PC-9 (cell line): ENCODE results near the gene TMEM42.

ENCODE experiments used
- EZH2 ChIP-seq: fragments of 200-600 bp; sonication (generic); IDR thresholded peaks from 2 replicates; pipeline ENCODE4 v1.8.0; 2017; ENCODE audit warnings: antibody characterized with exemption, low read depth
- TF ChIP-seq, protein P1 (sequence below): fragments of 200-600 bp; sonication (generic); conservative IDR thresholded peaks from 2 replicates; pipeline ENCODE4 v1.6.1; 2017; ENCODE audit warnings: mixed run types, antibody characterized with exemption, mild to moderate bottlenecking, moderate library complexity

GRCh38 chr3:44905446-44906157 is 43.9 kb downstream of the TMEM42 start:
- TF ChIP-seq, protein P1, sequence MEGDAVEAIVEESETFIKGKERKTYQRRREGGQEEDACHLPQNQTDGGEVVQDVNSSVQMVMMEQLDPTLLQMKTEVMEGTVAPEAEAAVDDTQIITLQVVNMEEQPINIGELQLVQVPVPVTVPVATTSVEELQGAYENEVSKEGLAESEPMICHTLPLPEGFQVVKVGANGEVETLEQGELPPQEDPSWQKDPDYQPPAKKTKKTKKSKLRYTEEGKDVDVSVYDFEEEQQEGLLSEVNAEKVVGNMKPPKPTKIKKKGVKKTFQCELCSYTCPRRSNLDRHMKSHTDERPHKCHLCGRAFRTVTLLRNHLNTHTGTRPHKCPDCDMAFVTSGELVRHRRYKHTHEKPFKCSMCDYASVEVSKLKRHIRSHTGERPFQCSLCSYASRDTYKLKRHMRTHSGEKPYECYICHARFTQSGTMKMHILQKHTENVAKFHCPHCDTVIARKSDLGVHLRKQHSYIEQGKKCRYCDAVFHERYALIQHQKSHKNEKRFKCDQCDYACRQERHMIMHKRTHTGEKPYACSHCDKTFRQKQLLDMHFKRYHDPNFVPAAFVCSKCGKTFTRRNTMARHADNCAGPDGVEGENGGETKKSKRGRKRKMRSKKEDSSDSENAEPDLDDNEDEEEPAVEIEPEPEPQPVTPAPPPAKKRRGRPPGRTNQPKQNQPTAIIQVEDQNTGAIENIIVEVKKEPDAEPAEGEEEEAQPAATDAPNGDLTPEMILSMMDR, result no peak
- no peak for TF ChIP-seq EZH2
